Fibroblast of the aortic adventitia (primary cell): ENCODE measurements around the gene VAMP8. TPM values are rescaled to one million over a fixed set of nuclear protein-coding genes. Genes with fewer than 3 reads are reported as not detected.
A peak's percentile ranks its signal among the peaks of the same experiment; 100 is the strongest.

Source experiments
- DNase-seq: peaks from one replicate; pipeline ENCODE4 v3.0.0-alpha.2; 2010; ENCODE audit warnings: low read depth
- H3K4me3 ChIP-seq: 2 replicates; pipeline ENCODE4 v1.5.1; 2011; ENCODE audit warnings: low read depth, mild to moderate bottlenecking, control low read depth, low read length, moderate library complexity
- CTCF ChIP-seq: IDR thresholded peaks from 2 replicates; pipeline ENCODE4 v1.5.1; 2011; ENCODE audit warnings: mild to moderate bottlenecking, low read length, control low read depth, inconsistent platforms; ENCODE audit not compliant: insufficient read depth
- total RNA-seq: library from RNA; depleted of rRNA; stranded (reverse); fragments of >200 nt; gene quantifications from 2 replicates; pipeline ENCODE4 v1.2.3, GENCODE V29; 2012; ENCODE audit warnings: low replicate concordance

The VAMP8 gene
- total RNA-seq, 1 donor = 0.54 TPM

DNA sequence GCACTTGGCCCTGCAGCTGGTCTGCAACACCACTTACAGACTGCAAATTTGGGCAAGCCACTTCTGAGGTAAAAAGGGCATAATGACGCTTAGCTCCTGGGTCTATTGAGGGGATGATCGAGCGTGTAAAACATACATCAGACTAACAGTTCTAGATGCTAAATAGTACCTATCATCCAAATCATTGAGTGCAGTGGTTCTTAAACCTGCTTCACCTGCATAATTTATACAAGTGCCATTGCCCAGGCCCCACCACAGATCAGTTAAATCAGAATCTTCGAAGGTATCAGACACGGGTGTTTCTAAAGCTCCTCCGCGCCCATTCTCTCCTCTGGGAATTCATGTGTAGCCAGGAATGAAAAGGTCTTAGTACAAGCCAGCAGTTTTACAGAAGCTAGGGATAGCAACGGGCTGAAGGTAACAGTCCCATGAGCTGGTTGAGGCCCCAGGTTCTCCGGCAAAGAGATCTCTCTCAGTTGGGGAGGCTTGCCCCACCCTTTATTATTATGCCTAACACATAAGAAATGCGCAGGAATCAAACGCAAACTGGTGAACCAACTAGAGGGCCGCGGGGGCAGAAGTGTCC lies 17.4 kb downstream of the VAMP8 start:
- H3K4me3 ChIP-seq = peak overlapping the region; percentile 60
- TF ChIP-seq CTCF = no peak
- DNase-seq = no peak

GRCh38 chr2:85595301-85596025 lies 18.1 kb downstream of the VAMP8 start, which contains the start of gene RNF181:
RNF181 (plus strand) TSS chr2:85595745; CDS start chr2:85595764, 19 bp downstream.
- peak within 1 kb of the TSS; percentile 100 for H3K4me3 ChIP-seq
- peak; percentile 100 for DNase-seq
- TF ChIP-seq CTCF = no peak

DNA sequence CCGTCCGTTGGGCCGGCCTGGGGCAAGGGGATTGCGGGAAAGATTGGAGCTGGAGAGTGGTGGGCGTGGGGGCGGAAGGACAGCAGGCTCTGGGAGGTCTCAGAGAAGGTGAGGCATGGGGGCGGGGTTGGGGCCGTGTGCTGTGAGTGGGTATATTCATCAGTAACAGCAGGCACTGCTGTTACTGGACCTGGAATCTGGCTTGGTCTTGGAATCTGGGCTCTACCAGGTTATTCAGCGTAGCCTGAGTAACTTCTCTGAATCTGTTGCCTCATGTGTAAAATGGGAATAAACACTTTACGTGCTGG lies 18.6 kb downstream of the VAMP8 start:
- DNase-seq = no peak
- peak overlapping the region; percentile 100 for H3K4me3 ChIP-seq
- no peak for TF ChIP-seq CTCF

- no peak for DNase-seq
- H3K4me3 ChIP-seq = peak overlapping the region; percentile 100
- TF ChIP-seq CTCF = no peak
These were observed 19.2 kb downstream of the VAMP8 start for GRCh38 chr2:85596486-85597143.

GRCh38 chr2:85597241-85597640 lies 19.9 kb downstream of the VAMP8 start:
- DNase-seq = no peak
- no peak for TF ChIP-seq CTCF
- H3K4me3 ChIP-seq = no peak overlapping the region

GRCh38 chr2:85598594-85599340 lies 21.4 kb downstream of the VAMP8 start:
- DNase-seq = no peak
- TF ChIP-seq CTCF = no peak
- no peak overlapping the region for H3K4me3 ChIP-seq
